CD4-positive, alpha-beta T cell treated with Interleukin-2 at 100 ng/mL for 4 hours (primary cell): ENCODE data around the gene PTPN7.

Source experiments
- DNase-seq: peaks from one replicate; pipeline ENCODE4 v3.0.0-alpha.2; 2020; ENCODE audit warnings: low spot score

Gene PTPN7

DNA sequence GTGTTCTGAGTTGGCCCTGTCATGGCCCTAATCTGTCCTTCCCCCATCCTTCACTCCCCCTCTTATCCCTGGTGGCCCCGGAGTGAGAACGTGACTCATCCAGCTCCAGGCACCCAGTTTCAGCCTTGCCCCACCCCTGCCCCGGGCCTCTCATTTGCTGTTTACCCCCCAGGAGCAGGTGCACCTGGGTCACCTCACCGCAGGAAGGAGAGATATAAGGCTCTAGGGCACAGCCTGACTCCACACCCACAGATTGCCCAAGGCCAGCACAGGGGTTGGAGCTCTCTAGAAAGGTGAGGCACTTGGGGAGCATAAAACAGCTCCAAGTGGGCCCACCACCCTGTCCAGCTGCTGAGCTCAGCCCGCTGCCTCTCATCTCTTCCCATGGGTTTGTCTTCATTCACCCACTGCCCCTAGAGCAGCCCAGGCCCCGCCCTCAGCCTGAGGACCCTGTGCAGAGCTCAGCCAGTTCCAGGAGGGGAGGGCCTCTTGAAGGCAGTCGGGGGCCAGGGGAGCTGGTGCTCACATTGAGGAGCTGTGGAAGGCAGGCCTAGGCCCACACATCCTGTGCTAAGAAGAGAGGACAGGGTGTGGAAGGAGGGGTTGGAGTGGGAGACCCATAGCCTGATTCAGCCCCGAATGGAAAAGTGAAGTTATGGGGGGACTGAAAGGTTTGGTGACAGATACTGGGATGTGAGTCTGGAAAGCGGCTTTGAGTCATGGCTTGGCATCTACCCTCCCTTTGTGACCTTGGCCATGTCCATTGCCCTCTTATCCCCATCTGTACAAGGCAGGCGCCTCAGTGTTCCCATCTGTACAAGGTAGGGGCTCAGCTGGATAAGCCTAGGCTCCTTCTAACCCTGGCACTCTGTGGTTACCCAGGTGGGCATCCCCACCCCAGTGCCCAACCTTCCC lies 53.8 kb downstream of the PTPN7 start:
- DNase-seq, result no peak

- DNase-seq, result no peak
These were observed 54.6 kb downstream of the PTPN7 start for GRCh38 chr1:202105571-202106339.

DNA sequence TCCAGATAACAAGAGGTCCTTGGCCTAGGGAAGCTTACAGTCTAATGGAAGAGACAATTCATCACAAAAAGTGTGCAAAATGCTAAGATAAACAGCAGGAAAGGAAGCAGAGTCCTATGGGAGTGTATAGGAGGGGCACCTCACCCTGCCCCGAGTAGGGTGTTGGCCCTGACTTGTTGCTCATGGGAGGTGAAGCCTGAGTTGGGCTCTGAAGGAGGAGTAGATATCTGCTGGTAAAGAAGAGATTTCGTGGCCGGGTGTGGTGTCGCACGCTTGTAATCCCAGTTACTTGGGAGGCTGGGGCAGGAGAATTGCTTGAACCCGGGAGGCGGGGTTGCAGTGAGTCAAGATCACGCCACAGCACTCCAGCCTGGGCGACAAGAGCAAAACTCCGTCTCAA lies 56.3 kb downstream of the PTPN7 start:
- no peak for DNase-seq

GRCh38 chr1:202101184-202101583 lies 59.2 kb downstream of the PTPN7 start:
- no peak for DNase-seq
